RPMI7951 (cell line): ENCODE measurements around the gene UBE2D4. TPM values are rescaled to one million over a fixed set of nuclear protein-coding genes. Genes with fewer than 3 reads are reported as not detected.
A peak's percentile ranks its signal among the peaks of the same experiment; 100 is the strongest.
"Not testable (repeated sequence)": the region's sequence is repeated elsewhere in the genome, so short reads cannot be mapped to it uniquely, and the experiment has no call there.

Experiments
- DNase-seq: peaks from one replicate; pipeline ENCODE4 v3.0.0-alpha.2; 2012; ENCODE audit warnings: low read depth
- total RNA-seq: library from RNA; depleted of rRNA; stranded (reverse); fragments of >200 nt; shearing (Covaris generic); gene quantifications from 2 replicates; pipeline ENCODE4 v1.2.3, GENCODE V29; 2014

UBE2D4 gene
- total RNA-seq, 1 experiment from 2014 or later: 24.6 TPM

- not testable (repeated sequence) for DNase-seq
These were observed 40.2 kb downstream of the UBE2D4 start for GRCh38 chr7:43966392-43966791.

- not testable (repeated sequence) for DNase-seq
These were observed 42.2 kb downstream of the UBE2D4 start for GRCh38 chr7:43968172-43969040.

GRCh38 chr7:43969586-43969985 is 43.4 kb downstream of the UBE2D4 start:
- not testable (repeated sequence) for DNase-seq

- DNase-seq: not testable (repeated sequence)
These were observed 44.5 kb downstream of the UBE2D4 start for GRCh38 chr7:43970698-43971097.

GRCh38 chr7:43974033-43974573 is 47.9 kb downstream of the UBE2D4 start:
- DNase-seq: not testable (repeated sequence)

- not testable (repeated sequence) for DNase-seq
These were observed 48.7 kb downstream of the UBE2D4 start for GRCh38 chr7:43974725-43975482.

- DNase-seq: no peak
These were observed 51.3 kb downstream of the UBE2D4 start for GRCh38 chr7:43977525-43977924.

GRCh38 chr7:43978102-43978501 is 51.9 kb downstream of the UBE2D4 start:
- DNase-seq: not testable (repeated sequence)

GRCh38 chr7:43982848-43983247 is 56.6 kb downstream of the UBE2D4 start:
- DNase-seq: not testable (repeated sequence)

GRCh38 chr7:43983736-43984135 is 57.5 kb downstream of the UBE2D4 start:
- not testable (repeated sequence) for DNase-seq

- peak; percentile 73 for DNase-seq
These were observed 59.9 kb downstream of the UBE2D4 start for GRCh38 chr7:43985904-43986864.

- not testable (repeated sequence) for DNase-seq
These were observed 61.2 kb downstream of the UBE2D4 start for GRCh38 chr7:43987476-43987875.

GRCh38 chr7:43990011-43990585 is 63.9 kb downstream of the UBE2D4 start:
- not testable (repeated sequence) for DNase-seq

GRCh38 chr7:43990829-43991228 is 64.6 kb downstream of the UBE2D4 start:
- not testable (repeated sequence) for DNase-seq

GRCh38 chr7:43992896-43993295 is 66.7 kb downstream of the UBE2D4 start:
- peak; percentile 34 for DNase-seq

- not testable (repeated sequence) for DNase-seq
These were observed 68.4 kb downstream of the UBE2D4 start for GRCh38 chr7:43994681-43995080.

- not testable (repeated sequence) for DNase-seq
These were observed 71.3 kb downstream of the UBE2D4 start, which contains the start of gene SPDYE1 for GRCh38 chr7:43997532-43997931. Gene SPDYE1, plus strand, starts transcription at chr7:43997897. Its CDS starts 2,053 bp downstream, at chr7:43999950.
